Suprapubic skin (tissue), 3 donors: Measurements from ENCODE around the gene CERS1.

ENCODE experiments used
- POLR2AphosphoS5 ChIP-seq, 3 donors: sonication (generic); formaldehyde crosslinking; IDR thresholded peaks; one replicate each; pipeline ENCODE4 v1.6.1; 2017; ENCODE audit warnings: antibody characterized with exemption in 3 of 3
- TF ChIP-seq, protein P1 (sequence below), 2 donors: fragments of 200-600 bp in 1 of 2; fragments of 450-650 bp in 1 of 2; sonication (generic) in 1 of 2; IDR thresholded peaks; one replicate each; pipeline ENCODE4 v1.5.1; 2016 to 2019; ENCODE audit warnings: antibody characterized with exemption in 2 of 2, mild to moderate bottlenecking in 1 of 2, moderate library complexity in 1 of 2

DNA sequence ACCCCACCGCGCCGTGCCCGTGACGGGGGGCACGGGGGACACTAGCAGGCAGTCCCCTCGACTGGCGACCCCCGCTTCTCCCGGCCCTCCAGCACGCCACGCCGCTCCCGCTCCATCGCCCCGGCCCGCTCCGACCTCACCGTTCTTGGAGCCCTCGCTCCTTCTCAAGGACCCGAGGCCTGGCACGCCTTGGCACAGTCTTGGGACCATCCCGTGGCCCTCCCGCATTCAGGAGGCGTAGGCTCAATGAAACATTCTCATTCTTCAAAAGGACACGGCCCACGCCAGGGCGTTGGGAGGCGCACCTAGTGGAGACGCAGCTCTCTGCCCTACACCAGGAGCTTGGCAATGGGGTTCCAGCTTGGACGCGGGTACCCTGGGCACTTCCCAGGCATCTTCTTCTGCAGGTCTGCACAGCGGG, 473 bp upstream of the CERS1 start:
- TF ChIP-seq, protein P1, sequence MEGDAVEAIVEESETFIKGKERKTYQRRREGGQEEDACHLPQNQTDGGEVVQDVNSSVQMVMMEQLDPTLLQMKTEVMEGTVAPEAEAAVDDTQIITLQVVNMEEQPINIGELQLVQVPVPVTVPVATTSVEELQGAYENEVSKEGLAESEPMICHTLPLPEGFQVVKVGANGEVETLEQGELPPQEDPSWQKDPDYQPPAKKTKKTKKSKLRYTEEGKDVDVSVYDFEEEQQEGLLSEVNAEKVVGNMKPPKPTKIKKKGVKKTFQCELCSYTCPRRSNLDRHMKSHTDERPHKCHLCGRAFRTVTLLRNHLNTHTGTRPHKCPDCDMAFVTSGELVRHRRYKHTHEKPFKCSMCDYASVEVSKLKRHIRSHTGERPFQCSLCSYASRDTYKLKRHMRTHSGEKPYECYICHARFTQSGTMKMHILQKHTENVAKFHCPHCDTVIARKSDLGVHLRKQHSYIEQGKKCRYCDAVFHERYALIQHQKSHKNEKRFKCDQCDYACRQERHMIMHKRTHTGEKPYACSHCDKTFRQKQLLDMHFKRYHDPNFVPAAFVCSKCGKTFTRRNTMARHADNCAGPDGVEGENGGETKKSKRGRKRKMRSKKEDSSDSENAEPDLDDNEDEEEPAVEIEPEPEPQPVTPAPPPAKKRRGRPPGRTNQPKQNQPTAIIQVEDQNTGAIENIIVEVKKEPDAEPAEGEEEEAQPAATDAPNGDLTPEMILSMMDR (IDR thresholded peaks at IDR 0.05) = no peak
- no peak for TF ChIP-seq POLR2AphosphoS5 (IDR thresholded peaks at IDR 0.05)
